ENCODE measurements around the gene FAM185A.
"Not testable (repeated sequence)": the region's sequence is repeated elsewhere in the genome, so short reads cannot be mapped to it uniquely, and the experiment has no call there.

DNA sequence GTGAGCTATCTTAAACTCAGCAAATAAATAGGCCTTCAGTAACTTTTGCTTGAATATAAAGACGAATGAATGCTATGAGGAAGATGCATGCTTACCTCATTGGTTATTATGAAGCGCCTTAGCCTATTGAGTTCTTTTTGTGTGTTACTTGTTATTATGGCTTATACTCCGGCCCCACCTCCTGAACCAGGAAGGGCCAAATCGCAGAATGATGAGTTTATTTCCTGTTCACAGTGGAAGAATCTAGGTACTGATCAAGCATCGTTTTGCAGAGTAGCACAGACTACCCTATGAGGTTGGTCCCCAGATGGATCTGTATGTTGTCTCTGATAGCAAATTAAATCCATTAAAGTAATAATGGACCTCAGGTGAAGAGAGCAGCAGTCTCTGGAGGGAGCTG lies 42.6 kb downstream of the FAM185A start:
- TF ChIP-seq, protein P1, sequence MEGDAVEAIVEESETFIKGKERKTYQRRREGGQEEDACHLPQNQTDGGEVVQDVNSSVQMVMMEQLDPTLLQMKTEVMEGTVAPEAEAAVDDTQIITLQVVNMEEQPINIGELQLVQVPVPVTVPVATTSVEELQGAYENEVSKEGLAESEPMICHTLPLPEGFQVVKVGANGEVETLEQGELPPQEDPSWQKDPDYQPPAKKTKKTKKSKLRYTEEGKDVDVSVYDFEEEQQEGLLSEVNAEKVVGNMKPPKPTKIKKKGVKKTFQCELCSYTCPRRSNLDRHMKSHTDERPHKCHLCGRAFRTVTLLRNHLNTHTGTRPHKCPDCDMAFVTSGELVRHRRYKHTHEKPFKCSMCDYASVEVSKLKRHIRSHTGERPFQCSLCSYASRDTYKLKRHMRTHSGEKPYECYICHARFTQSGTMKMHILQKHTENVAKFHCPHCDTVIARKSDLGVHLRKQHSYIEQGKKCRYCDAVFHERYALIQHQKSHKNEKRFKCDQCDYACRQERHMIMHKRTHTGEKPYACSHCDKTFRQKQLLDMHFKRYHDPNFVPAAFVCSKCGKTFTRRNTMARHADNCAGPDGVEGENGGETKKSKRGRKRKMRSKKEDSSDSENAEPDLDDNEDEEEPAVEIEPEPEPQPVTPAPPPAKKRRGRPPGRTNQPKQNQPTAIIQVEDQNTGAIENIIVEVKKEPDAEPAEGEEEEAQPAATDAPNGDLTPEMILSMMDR (IDR thresholded peaks at IDR 0.05): not testable (repeated sequence)
- TF ChIP-seq POLR2AphosphoS5 (IDR thresholded peaks at IDR 0.05); EP300 (IDR thresholded peaks at IDR 0.05; ENCODE audit: low read depth); POLR2A (IDR thresholded peaks at IDR 0.05): not testable (repeated sequence)
